SU-DHL-6 (cell line): ENCODE measurements around the gene RPL27A.

Experiments
- H2AFZ ChIP-seq: fragments of 200-600 bp; sonication (generic); 2 replicates; pipeline ENCODE4 v1.6.1; 2014; ENCODE audit warnings: low read depth, mild to moderate bottlenecking, moderate library complexity, mixed read lengths, antibody characterized with exemption, low read length; ENCODE audit not compliant: severe bottlenecking
- H3F3A ChIP-seq: fragments of 200-600 bp; shearing (Covaris generic); 2 replicates; pipeline ENCODE4 v1.6.0; 2016; ENCODE audit warnings: antibody characterized with exemption, mild to moderate bottlenecking; ENCODE audit not compliant: insufficient read depth
- H3K27ac ChIP-seq: fragments of 200-600 bp; sonication (generic); 2 replicates; pipeline ENCODE4 v1.5.1; 2016; ENCODE audit warnings: low read depth, mild to moderate bottlenecking, low read length, moderate library complexity, mixed read lengths
- H3K27me3 ChIP-seq: fragments of 200-600 bp; sonication (generic), shearing (Covaris generic); 2 replicates; pipeline ENCODE4 v1.6.0; 2014; ENCODE audit warnings: mild to moderate bottlenecking, low read length
- H3K36me3 ChIP-seq: fragments of 200-600 bp; sonication (generic); 2 replicates; pipeline ENCODE4 v1.6.1; 2014; ENCODE audit warnings: mild to moderate bottlenecking, low read length, mixed read lengths
- H3K4me2 ChIP-seq: fragments of 300-600, 200-600 bp; shearing (Covaris generic), sonication (generic); 2 replicates; pipeline ENCODE4 v1.6.0; 2014; ENCODE audit warnings: low read length, low read depth, mild to moderate bottlenecking; ENCODE audit not compliant: poor library complexity, severe bottlenecking
- H3K4me3 ChIP-seq: fragments of 200-600 bp; sonication (generic); 2 replicates; pipeline ENCODE4 v1.5.1; 2014; ENCODE audit warnings: antibody characterized with exemption, low read length, mild to moderate bottlenecking, mixed read lengths; ENCODE audit not compliant: insufficient read depth, poor library complexity, severe bottlenecking
- H3K79me2 ChIP-seq: fragments of 200-600 bp; sonication (generic); 2 replicates; pipeline ENCODE4 v1.6.1; 2014; ENCODE audit warnings: mild to moderate bottlenecking, low read length, moderate library complexity; ENCODE audit not compliant: insufficient read depth
- H3K9ac ChIP-seq: fragments of 200-600 bp; sonication (generic); 2 replicates; pipeline ENCODE4 v1.7.0; 2014; ENCODE audit warnings: mild to moderate bottlenecking, low read length
- H3K9me2 ChIP-seq: fragments of 200-600 bp; sonication (generic); replicated peaks from 2 replicates; pipeline ENCODE4 v1.6.1; 2014; ENCODE audit warnings: low read length; ENCODE audit not compliant: insufficient read depth
- H3K9me3 ChIP-seq: fragments of 200-600 bp; sonication (generic); 2 replicates; pipeline ENCODE4 v1.6.1; 2014; ENCODE audit warnings: low read length, mixed read lengths; ENCODE audit not compliant: insufficient read depth
- H4K20me1 ChIP-seq: fragments of 200-600 bp; sonication (generic); 2 replicates; pipeline ENCODE4 v1.6.1; 2014; ENCODE audit warnings: low read depth, mild to moderate bottlenecking, antibody characterized with exemption, low read length, moderate library complexity, mixed read lengths
- EZH2phosphoT487 ChIP-seq: fragments of 200-600 bp; sonication (generic), shearing (Covaris generic); conservative IDR thresholded peaks from 2 replicates; pipeline ENCODE4 v1.6.1; 2018; ENCODE audit warnings: mild to moderate bottlenecking, antibody characterized with exemption, low read length, moderate library complexity, mixed read lengths
- TF ChIP-seq, protein P1 (sequence below): fragments of 200-600 bp; sonication (generic); IDR thresholded peaks from one replicate; pipeline ENCODE4 v1.5.1; 2017; ENCODE audit warnings: antibody characterized with exemption, mild to moderate bottlenecking, low read length, moderate library complexity; ENCODE audit not compliant: insufficient read depth, poor library complexity, severe bottlenecking

Gene RPL27A

DNA sequence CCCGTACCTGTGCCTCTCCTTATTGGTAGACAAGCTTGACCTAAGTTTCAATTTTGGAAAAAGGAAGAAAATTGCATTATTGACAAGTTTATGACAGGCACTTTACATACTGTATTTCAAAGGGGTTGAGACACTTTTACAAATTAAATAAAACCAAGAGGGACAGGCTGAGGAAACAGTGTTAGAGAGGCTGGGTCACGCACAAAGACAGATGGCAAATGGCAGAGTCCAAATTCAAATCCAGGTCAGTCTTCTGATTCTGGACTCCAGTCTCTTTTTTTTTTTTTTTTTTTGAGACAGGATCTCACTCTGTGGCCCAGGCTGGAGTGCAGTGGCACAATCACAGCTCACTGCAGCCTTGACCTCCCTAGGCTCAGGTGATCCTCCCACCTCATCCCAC is 10.2 kb upstream of the RPL27A start:
- Histone ChIP-seq H3K4me3 (no peak overlapping the region), H3K27me3 (no peaks in the 10 kb centered on the region), H3K79me2 (no peaks in the 10 kb centered on the region), H3K36me3 (peaks cover 34% of the 10 kb centered on the region), H2AFZ (no peak overlapping the region), H3K4me2 (no peak overlapping the region), H3K9ac (no peak overlapping the region), H3K9me3 (no peaks in the 10 kb centered on the region), H3K27ac (no peak overlapping the region), H4K20me1 (no peaks in the 10 kb centered on the region; the same call in 1 of the 2 replicates), H3K9me2 (no peaks in the 10 kb centered on the region), H3F3A (no peaks in the 10 kb centered on the region; the same call in 1 of the 2 replicates)
- TF ChIP-seq EZH2phosphoT487 = no peak
- TF ChIP-seq, protein P1, sequence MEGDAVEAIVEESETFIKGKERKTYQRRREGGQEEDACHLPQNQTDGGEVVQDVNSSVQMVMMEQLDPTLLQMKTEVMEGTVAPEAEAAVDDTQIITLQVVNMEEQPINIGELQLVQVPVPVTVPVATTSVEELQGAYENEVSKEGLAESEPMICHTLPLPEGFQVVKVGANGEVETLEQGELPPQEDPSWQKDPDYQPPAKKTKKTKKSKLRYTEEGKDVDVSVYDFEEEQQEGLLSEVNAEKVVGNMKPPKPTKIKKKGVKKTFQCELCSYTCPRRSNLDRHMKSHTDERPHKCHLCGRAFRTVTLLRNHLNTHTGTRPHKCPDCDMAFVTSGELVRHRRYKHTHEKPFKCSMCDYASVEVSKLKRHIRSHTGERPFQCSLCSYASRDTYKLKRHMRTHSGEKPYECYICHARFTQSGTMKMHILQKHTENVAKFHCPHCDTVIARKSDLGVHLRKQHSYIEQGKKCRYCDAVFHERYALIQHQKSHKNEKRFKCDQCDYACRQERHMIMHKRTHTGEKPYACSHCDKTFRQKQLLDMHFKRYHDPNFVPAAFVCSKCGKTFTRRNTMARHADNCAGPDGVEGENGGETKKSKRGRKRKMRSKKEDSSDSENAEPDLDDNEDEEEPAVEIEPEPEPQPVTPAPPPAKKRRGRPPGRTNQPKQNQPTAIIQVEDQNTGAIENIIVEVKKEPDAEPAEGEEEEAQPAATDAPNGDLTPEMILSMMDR = no peak

DNA sequence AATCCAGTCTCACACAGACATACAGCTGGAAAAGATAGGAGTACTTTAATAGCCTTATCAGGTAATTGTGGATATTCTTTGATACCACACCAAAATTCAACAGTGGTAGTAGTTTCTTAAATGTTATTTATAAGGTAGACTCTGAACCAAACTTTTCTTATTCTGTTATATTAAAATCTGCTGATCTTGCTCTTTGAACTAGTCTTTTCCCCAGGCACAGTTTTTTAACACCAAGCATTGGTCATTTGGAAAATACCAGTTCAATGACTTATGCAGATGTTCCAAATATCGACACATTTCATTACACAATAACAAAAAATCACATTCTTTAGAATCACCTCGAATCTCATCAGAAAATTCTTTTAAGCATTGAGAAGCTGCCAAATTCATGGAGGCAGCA is 7.7 kb upstream of the RPL27A start:
- no peaks in the 10 kb centered on the region for H3K79me2 ChIP-seq
- H3K4me2 ChIP-seq = no peak overlapping the region
- H3K36me3 ChIP-seq = peaks cover 33% of the 10 kb centered on the region
- no peaks in the 10 kb centered on the region for H4K20me1 ChIP-seq
- H3K27me3 ChIP-seq = no peaks in the 10 kb centered on the region
- TF ChIP-seq, protein P1 = no peak
- no peak for TF ChIP-seq EZH2phosphoT487
- H3K9ac ChIP-seq = no peak overlapping the region
- no peaks in the 10 kb centered on the region; the same call in 1 of the 2 replicates for H3F3A ChIP-seq
- no peaks in the 10 kb centered on the region for H3K9me3 ChIP-seq
- H3K27ac ChIP-seq = no peak overlapping the region
- no peaks in the 10 kb centered on the region for H3K9me2 ChIP-seq
- no peak overlapping the region for H2AFZ ChIP-seq
- no peak overlapping the region for H3K4me3 ChIP-seq

DNA sequence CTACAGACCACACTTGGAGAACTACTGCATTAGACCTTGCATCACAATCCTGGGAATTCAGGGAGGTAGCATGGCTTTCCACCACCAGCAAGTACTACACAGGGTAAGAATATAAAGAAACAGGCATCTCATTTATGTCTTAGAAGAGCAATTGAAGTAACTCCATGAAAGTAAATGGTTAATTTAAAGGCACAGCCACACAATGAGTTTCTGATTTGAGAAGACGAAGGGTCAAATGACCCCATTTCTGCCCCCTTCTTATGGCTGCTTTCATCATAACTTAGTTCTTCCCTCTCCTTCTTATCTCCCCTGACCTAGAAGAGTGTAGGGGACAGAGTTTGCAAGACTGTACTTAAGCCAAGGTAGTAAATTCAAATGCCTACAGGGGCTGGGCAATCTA is 6.1 kb upstream of the RPL27A start:
- H3K27me3 ChIP-seq = no peaks in the 10 kb centered on the region
- no peaks in the 10 kb centered on the region for H4K20me1 ChIP-seq
- H2AFZ ChIP-seq = no peak overlapping the region
- no peaks in the 10 kb centered on the region for H3K9me3 ChIP-seq
- 0 out of 2 replicates have a peak, but pooled peaks cover 7% of the 10 kb centered on the region for H3F3A ChIP-seq
- peaks cover 3% of the 10 kb centered on the region for H3K79me2 ChIP-seq
- TF ChIP-seq EZH2phosphoT487 = no peak
- TF ChIP-seq, protein P1 = no peak
- H3K27ac ChIP-seq = no peak overlapping the region
- no peak overlapping the region for H3K4me2 ChIP-seq
- peaks cover 23% of the 10 kb centered on the region for H3K36me3 ChIP-seq
- no peak overlapping the region for H3K4me3 ChIP-seq
- H3K9ac ChIP-seq = no peak overlapping the region
- no peaks in the 10 kb centered on the region for H3K9me2 ChIP-seq
